NCI-H446 treated with DMSO at 0.1 percent for 48 hours (cell line): ENCODE results near the gene FUS.
"Not testable (repeated sequence)": the region's sequence is repeated elsewhere in the genome, so short reads cannot be mapped to it uniquely, and the experiment has no call there.

ENCODE experiments used
- DNase-seq: peaks from one replicate; lab custom pipeline; 2025; lab: John Stamatoyannopoulos, UW

Gene FUS

GRCh38 chr16:31179747-31180459, at the start of gene FUS:
TSS of gene FUS (plus strand) at chr16:31180139. CDS start at chr16:31180215, 76 bp downstream.
- peak; percentile 78 for DNase-seq

GRCh38 chr16:31130336-31130891, 49.5 kb upstream of the FUS start:
- DNase-seq, result no peak

- DNase-seq, result no peak
Measured at GRCh38 chr16:31130899-31131298, 49.0 kb upstream of the FUS start.

GRCh38 chr16:31131416-31131815, 48.5 kb upstream of the FUS start:
- no peak for DNase-seq

GRCh38 chr16:31131841-31132271, 48.1 kb upstream of the FUS start:
- no peak for DNase-seq

GRCh38 chr16:31132303-31132979, 47.5 kb upstream of the FUS start:
- DNase-seq, result no peak

GRCh38 chr16:31133046-31133501, 46.9 kb upstream of the FUS start:
- no peak for DNase-seq

- no peak for DNase-seq
Measured at GRCh38 chr16:31134091-31134571, 45.8 kb upstream of the FUS start.

- no peak for DNase-seq
Measured at GRCh38 chr16:31134625-31135534, 45.1 kb upstream of the FUS start.

GRCh38 chr16:31135535-31136286, 44.2 kb upstream of the FUS start, which contains the start of gene PRSS8:
TSS of gene PRSS8 (minus strand) at chr16:31135727. CDS start at chr16:31135498, 229 bp downstream.
- no peak for DNase-seq

- no peak for DNase-seq
Measured at GRCh38 chr16:31136287-31136662, 43.7 kb upstream of the FUS start.

- DNase-seq, result not testable (repeated sequence)
Measured at GRCh38 chr16:31136822-31137499, 43.0 kb upstream of the FUS start.

GRCh38 chr16:31138621-31139578, 41.0 kb upstream of the FUS start:
- no peak for DNase-seq

GRCh38 chr16:31141071-31141469, 38.9 kb upstream of the FUS start:
- not testable (repeated sequence) for DNase-seq

GRCh38 chr16:31141489-31142108, 38.3 kb upstream of the FUS start:
- no peak for DNase-seq

- peak; percentile 96 for DNase-seq
Measured at GRCh38 chr16:31142109-31143010, 37.6 kb upstream of the FUS start.

GRCh38 chr16:31143011-31143693, 36.8 kb upstream of the FUS start:
- no peak for DNase-seq
